ENCODE results near the gene INSYN1. TPM values are rescaled to one million over a fixed set of nuclear protein-coding genes. Genes with fewer than 3 reads are reported as not detected.
A peak's percentile ranks its signal among the peaks of the same experiment; 100 is the strongest.

Gene INSYN1
- total RNA-seq, 1 donor from 2014 or later, result under 0.01 TPM

- TF ChIP-seq CTCF (conservative IDR thresholded peaks at IDR 0.05; ENCODE audit: low read depth, low read length), result peak; percentile 96
- DNase-seq (ENCODE audit: low read depth), result no peak
These were observed 52.9 kb downstream of the INSYN1 start for GRCh38 chr15:73700041-73700842.

GRCh38 chr15:73699249-73700040 is 53.7 kb downstream of the INSYN1 start:
- no peak overlapping the region for H3K4me3 ChIP-seq (ENCODE audit: low read depth, low read length)
- no peak for DNase-seq (ENCODE audit: low read depth)
- TF ChIP-seq CTCF (conservative IDR thresholded peaks at IDR 0.05; ENCODE audit: low read depth, low read length), result no peak

More at GRCh38 chr15:73700041-73700842, 52.9 kb downstream of the INSYN1 start:
- H3K4me3 ChIP-seq (ENCODE audit: low read depth, low read length), result no peak overlapping the region

GRCh38 chr15:73697033-73697467 is 56.1 kb downstream of the INSYN1 start:
- TF ChIP-seq CTCF (conservative IDR thresholded peaks at IDR 0.05; ENCODE audit: low read depth, low read length), result no peak
- H3K4me3 ChIP-seq (ENCODE audit: low read depth, low read length), result no peak overlapping the region
- peak; percentile 40 for DNase-seq (ENCODE audit: low read depth)

GRCh38 chr15:73696641-73697001 is 56.5 kb downstream of the INSYN1 start:
- TF ChIP-seq CTCF (conservative IDR thresholded peaks at IDR 0.05; ENCODE audit: low read depth, low read length), result no peak
- H3K4me3 ChIP-seq (ENCODE audit: low read depth, low read length), result no peak overlapping the region
- no peak for DNase-seq (ENCODE audit: low read depth)

GRCh38 chr15:73695773-73696640 is 57.1 kb downstream of the INSYN1 start:
- H3K4me3 ChIP-seq (ENCODE audit: low read depth, low read length), result no peak overlapping the region
- no peak for DNase-seq (ENCODE audit: low read depth)
- no peak for TF ChIP-seq CTCF (conservative IDR thresholded peaks at IDR 0.05; ENCODE audit: low read depth, low read length)

- DNase-seq (ENCODE audit: low read depth), result no peak
- TF ChIP-seq CTCF (conservative IDR thresholded peaks at IDR 0.05; ENCODE audit: low read depth, low read length), result no peak
These were observed 58.7 kb downstream of the INSYN1 start for GRCh38 chr15:73694419-73694818.

More at GRCh38 chr15:73694419-73694818, 58.7 kb downstream of the INSYN1 start:
- no peak overlapping the region for H3K4me3 ChIP-seq (ENCODE audit: low read depth, low read length)
